Uterus (tissue), 4 donors: ENCODE results near the gene TMEM250. TPM values are rescaled to one million over a fixed set of nuclear protein-coding genes. Genes with fewer than 3 reads are reported as not detected.
A peak's percentile ranks its signal among the peaks of the same experiment; 100 is the strongest.

ENCODE experiments used
- DNase-seq, 2 donors: peaks; one replicate each; pipeline ENCODE4 v3.0.0-alpha.2; 2019 to 2020
- H3K27ac ChIP-seq, 2 donors: fragments of 200-600 bp; sonication (generic); 1 replicate in 1 of 2; 2 replicates in 1 of 2; pipeline ENCODE4 v1.5.1; 2016 to 2018
- H3K27me3 ChIP-seq, 2 donors: fragments of 200-600 bp; sonication (generic); one replicate each; pipeline ENCODE4 v1.5.1; 2018 to 2019; ENCODE audit warnings: control low read depth in 1 of 2
- H3K36me3 ChIP-seq, 2 donors: fragments of 200-600 bp; sonication (generic); one replicate each; pipeline ENCODE4 v1.5.1; 2019; ENCODE audit warnings: control low read depth in 1 of 2
- H3K4me1 ChIP-seq, 2 donors: fragments of 200-600 bp; sonication (generic); one replicate each; pipeline ENCODE4 v1.5.1; 2018 to 2019; ENCODE audit warnings: control low read depth in 1 of 2
- H3K4me3 ChIP-seq, 2 donors: fragments of 200-600 bp; sonication (generic); 1 replicate in 1 of 2; 2 replicates in 1 of 2; pipeline ENCODE4 v1.5.1; 2018 to 2019; ENCODE audit warnings: mild to moderate bottlenecking in 1 of 2
- H3K9me3 ChIP-seq, 2 donors: fragments of 200-600 bp; sonication (generic); one replicate each; pipeline ENCODE4 v1.5.1; 2019; ENCODE audit warnings: control low read depth in 1 of 2
- POLR2A ChIP-seq, 2 donors: fragments of 450-650 bp; IDR thresholded peaks; one replicate each; pipeline ENCODE4 v1.6.1; 2016; ENCODE audit warnings: antibody characterized with exemption in 2 of 2, mild to moderate bottlenecking in 1 of 2, moderate library complexity in 1 of 2
- intact Hi-C: fragments of 100-400 bp; cut with DNase I; formaldehyde crosslinking; loops from one replicate; pipeline ENCODE4 v1.15.1; 2023; ENCODE audit warnings: low total_unique reads
- total RNA-seq, 4 donors: library from RNA; depleted of rRNA in 3 of 4; stranded (reverse); fragments of >200 nt in 3 of 4; gene quantifications; one replicate each; pipeline versions ENCODE4 v1.1.0 to v1.2.4, GENCODE V29; 2014 to 2023
- TF ChIP-seq, protein P1 (sequence below), 4 experiments: fragments of 200-600 bp in 2 of 4; fragments of 450-650 bp in 2 of 4; sonication (generic) in 2 of 4; IDR thresholded peaks; one replicate each; pipeline ENCODE4 v1.5.1; 2016 to 2019; ENCODE audit warnings: antibody characterized with exemption in 4 of 4, mild to moderate bottlenecking in 2 of 4, moderate library complexity in 1 of 4
- donor health status: DM: yes; HTN: yes; CAD: no.

TMEM250 gene
- total RNA-seq, 4 donors from 2014 or later = 14.7 to 42.0 (median 28.0) TPM

DNA sequence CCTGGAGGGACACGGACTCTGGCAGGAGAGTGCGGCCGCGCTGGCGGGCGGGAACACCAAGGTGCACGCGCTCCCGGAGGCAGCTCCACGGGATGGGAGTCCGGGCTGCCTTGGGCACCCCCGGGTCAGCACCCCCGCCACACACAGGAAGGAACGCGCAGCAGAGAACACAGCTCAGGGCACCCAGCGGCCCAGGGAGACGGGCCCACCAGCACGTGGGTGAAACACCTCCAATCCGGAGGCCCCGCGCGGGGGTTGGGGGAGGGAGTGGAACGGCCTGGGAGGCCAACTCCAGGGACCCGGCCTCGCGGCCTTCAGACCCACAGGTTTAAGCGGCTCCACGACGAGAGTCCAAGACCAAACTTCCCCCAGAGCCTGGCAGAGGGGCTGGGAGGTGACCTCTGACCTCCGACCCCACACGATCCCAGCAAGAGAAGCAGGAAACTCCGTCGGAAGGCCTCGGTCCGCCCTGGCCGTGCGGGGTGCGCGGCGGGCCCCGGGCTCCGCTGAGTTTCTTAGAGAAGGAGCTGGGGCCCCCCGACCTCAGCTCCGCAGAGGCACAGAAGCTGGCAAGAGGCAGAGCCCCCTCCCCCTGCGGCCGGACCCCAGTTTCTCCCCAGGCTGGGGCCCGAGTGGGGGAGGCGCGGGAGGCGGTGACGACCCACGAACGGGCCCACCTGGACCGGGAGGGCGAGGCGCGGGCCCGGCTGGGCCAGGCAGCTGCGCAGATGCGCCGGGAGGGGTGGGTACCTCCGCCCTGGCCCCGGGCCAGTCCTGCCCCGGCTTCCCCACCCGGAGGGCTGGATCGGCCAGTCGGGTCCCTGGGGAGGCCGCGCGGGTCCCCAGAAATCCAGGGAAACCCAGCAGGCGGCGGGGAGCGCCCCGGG lies 24.4 kb downstream of the TMEM250 start:
- peak; percentile 81 to 84 for DNase-seq
- Histone ChIP-seq H3K4me1 (peaks cover 0 to 35% of the 10 kb centered on the region in 2 donors), H3K4me3 (peak overlapping the region; percentile 82 to 86), H3K27ac (peak overlapping the region; percentile 93 to 94), H3K27me3 (no peaks in the 10 kb centered on the region), H3K9me3 (no peaks in the 10 kb centered on the region), H3K36me3 (no peaks in the 10 kb centered on the region)
- intact Hi-C loops = no loop called here
- TF ChIP-seq, protein P1, sequence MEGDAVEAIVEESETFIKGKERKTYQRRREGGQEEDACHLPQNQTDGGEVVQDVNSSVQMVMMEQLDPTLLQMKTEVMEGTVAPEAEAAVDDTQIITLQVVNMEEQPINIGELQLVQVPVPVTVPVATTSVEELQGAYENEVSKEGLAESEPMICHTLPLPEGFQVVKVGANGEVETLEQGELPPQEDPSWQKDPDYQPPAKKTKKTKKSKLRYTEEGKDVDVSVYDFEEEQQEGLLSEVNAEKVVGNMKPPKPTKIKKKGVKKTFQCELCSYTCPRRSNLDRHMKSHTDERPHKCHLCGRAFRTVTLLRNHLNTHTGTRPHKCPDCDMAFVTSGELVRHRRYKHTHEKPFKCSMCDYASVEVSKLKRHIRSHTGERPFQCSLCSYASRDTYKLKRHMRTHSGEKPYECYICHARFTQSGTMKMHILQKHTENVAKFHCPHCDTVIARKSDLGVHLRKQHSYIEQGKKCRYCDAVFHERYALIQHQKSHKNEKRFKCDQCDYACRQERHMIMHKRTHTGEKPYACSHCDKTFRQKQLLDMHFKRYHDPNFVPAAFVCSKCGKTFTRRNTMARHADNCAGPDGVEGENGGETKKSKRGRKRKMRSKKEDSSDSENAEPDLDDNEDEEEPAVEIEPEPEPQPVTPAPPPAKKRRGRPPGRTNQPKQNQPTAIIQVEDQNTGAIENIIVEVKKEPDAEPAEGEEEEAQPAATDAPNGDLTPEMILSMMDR (IDR thresholded peaks at IDR 0.05) = no peak
- peak; percentile 28 to 51 for TF ChIP-seq POLR2A (IDR thresholded peaks at IDR 0.05)

DNA sequence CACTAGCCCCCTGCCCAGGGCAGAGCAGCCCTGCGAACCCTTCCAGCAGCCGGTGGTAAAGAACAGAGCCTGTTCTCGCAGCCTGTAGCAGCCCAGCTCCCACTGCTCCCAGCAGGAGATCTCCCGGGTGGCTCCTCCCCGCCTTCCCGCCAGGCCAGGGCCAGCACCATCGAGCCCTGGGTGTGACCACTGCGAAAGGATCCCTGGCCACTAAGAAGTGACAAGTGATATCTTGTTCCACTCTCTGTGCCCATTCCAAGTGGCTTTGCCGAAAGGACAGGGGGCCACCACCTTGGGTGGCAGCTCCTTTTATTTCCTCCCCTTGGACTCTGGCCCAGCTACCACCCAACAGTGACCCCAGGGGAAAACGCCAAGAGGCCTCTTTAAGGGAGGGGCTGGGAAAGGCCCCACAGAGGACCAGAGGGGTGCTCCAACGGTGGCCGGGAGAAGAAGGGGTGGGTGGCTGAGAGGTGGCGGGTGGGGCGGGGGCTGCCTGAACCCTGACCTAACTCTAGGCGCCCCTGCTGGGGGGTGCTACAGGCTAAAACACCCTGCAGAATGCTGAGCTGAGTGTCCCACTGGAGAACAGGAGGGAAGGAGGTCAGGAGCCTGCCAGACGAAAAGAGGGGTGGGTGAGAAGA lies 25.2 kb downstream of the TMEM250 start:
- no peak for DNase-seq
- peak overlapping the region; percentile 82 to 86 for H3K4me3 ChIP-seq
- TF ChIP-seq POLR2A (IDR thresholded peaks at IDR 0.05) = no peak
- TF ChIP-seq, protein P1 (IDR thresholded peaks at IDR 0.05) = no peak

DNA sequence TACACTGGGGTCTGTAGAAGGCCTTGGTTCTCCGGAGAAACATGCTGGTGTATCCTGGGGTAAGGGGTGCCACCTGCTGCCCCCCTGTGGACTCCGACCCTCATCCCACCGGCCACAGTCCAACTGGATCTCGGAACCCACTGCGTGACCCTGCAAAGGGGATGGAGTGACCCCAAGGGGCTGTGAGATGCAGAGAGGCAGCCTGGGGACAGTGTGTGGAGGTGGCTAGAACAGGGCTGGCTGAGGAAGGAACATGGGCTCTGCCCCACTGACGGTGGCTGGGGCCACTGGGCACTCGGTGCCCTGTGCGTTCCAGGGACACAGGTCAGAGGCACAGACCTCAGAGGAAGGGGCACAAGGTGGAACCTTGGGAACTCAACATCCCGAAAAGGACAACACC lies 25.9 kb downstream of the TMEM250 start:
- peak overlapping the region in 1 of 2 donors; percentile 82 for H3K4me3 ChIP-seq
- no peaks in the 10 kb centered on the region for H3K9me3 ChIP-seq
- peak overlapping the region; percentile 93 to 94 for H3K27ac ChIP-seq

More for the DNA sequence above, 25.2 kb downstream of the TMEM250 start:
- Histone ChIP-seq H3K27ac (peak overlapping the region; percentile 93 to 94), H3K4me1 (peaks cover 0 to 36% of the 10 kb centered on the region in 2 donors), H3K9me3 (no peaks in the 10 kb centered on the region), H3K27me3 (no peaks in the 10 kb centered on the region), H3K36me3 (no peaks in the 10 kb centered on the region)
- intact Hi-C loops = no loop called here

DNA sequence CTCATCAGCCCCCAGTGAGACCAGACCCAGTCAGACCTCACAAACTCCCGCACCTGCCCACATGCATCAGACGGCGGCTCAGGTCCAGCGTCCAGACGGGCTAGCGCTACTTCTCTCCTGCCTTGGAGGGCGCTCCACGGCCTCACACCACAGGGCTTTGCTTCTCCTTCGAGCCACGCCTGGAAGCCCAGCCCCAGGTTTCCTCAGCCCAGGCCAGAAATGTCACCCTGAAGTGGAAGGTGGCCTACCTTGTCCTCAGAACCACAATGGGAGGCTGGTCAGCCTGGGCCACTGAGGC lies 26.4 kb downstream of the TMEM250 start:
- peak overlapping the region; percentile 82 to 93 for H3K27ac ChIP-seq
- intact Hi-C loops = no loop called here
- TF ChIP-seq POLR2A (IDR thresholded peaks at IDR 0.05) = no peak
- TF ChIP-seq, protein P1 (IDR thresholded peaks at IDR 0.05) = no peak
- H3K4me1 ChIP-seq = peaks cover 0 to 44% of the 10 kb centered on the region in 2 donors
- no peak for DNase-seq
- no peaks in the 10 kb centered on the region for H3K27me3 ChIP-seq
- H3K4me3 ChIP-seq = no peak overlapping the region
- H3K36me3 ChIP-seq = no peaks in the 10 kb centered on the region
- H3K9me3 ChIP-seq = no peaks in the 10 kb centered on the region

More for the DNA sequence above, 25.9 kb downstream of the TMEM250 start:
- peaks cover 0 to 44% of the 10 kb centered on the region in 2 donors for H3K4me1 ChIP-seq
- no peaks in the 10 kb centered on the region for H3K36me3 ChIP-seq
- intact Hi-C loops = no loop called here
- TF ChIP-seq, protein P1 (IDR thresholded peaks at IDR 0.05) = no peak
- no peak for TF ChIP-seq POLR2A (IDR thresholded peaks at IDR 0.05)
- DNase-seq = no peak
- H3K27me3 ChIP-seq = no peaks in the 10 kb centered on the region
